HG03575 (cell line): Measurements from ENCODE around the gene PDE8A.
A peak's percentile ranks its signal among the peaks of the same experiment; 100 is the strongest.

Experiments used
- ATAC-seq: cut with Tn5 transposase; IDR thresholded peaks from one replicate; pipeline ENCODE4 v1.9.1; 2021; ENCODE audit not compliant: unreplicated experiment, insufficient number of reproducible peaks, low FRiP score; ENCODE audit errors: extremely low read depth

The PDE8A gene

GRCh38 chr15:84955089-84955848 lies 26.4 kb upstream of the PDE8A start:
- no peak for ATAC-seq

DNA sequence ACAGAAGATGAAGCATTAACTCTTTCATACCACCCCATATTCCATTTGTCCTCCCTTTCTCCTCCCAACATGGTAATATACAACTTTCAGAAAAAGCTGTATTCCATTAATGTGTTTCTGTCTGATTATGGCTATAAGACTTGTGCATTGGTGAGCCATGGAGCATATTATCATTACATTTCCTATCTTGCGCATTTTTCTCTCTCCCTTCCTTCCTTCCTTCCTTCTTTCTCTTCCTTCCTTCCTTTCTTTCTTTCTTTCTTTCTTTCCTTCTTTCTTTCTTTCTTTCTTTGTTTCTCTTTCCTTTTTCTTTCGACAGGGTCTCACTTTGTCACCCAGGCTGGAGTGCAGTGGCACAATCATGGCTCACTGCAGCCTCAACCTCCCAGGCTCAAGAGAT lies 25.5 kb upstream of the PDE8A start:
- ATAC-seq = no peak

- ATAC-seq = no peak
Measured at GRCh38 chr15:84960391-84961113, 21.1 kb upstream of the PDE8A start.

GRCh38 chr15:84961114-84961452 lies 20.6 kb upstream of the PDE8A start:
- ATAC-seq = no peak

GRCh38 chr15:84961707-84962106 lies 19.9 kb upstream of the PDE8A start:
- ATAC-seq = no peak

- no peak for ATAC-seq
Measured at GRCh38 chr15:84962955-84963354, 18.7 kb upstream of the PDE8A start.

DNA sequence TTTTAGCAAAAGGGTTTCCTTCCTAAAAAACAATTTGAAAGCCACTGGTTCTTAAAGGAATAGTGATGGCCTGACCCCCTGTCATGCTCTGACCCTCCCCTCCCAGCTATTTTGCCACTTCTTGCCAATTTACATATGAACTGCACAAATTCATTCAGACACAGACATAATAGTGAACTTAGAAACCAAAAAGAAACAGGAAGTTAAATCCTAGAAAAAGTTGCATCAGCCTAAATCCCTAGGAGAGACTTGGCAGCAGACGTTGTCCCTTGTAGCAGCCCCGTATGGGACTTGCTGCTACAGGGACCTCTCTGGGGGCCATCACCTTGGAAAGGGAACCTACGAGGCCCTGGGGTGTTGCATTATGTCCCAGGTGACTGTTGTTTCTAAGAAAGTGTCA lies 14.3 kb upstream of the PDE8A start:
- no peak for ATAC-seq

DNA sequence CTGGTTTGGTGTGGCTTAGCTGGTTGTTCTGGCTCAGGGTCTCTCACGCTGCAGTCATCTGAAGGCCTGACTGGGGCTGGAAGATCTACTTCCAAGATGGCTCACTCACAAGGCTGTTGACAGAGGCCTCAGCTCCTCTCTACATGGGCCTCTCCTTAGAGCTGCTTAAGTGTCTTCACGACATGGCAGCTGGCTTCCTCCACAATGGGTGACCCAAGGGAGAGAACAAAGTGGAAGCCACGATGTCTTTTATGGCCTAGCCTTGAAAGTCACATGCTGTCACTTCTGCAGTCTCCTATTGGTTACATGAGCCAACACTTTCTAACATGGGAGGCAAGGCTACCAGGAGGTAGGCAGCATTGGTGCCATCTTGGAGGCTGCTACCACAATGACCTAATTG lies 13.4 kb upstream of the PDE8A start:
- ATAC-seq = no peak

- no peak for ATAC-seq
Measured at GRCh38 chr15:84969257-84969656, 12.4 kb upstream of the PDE8A start.

DNA sequence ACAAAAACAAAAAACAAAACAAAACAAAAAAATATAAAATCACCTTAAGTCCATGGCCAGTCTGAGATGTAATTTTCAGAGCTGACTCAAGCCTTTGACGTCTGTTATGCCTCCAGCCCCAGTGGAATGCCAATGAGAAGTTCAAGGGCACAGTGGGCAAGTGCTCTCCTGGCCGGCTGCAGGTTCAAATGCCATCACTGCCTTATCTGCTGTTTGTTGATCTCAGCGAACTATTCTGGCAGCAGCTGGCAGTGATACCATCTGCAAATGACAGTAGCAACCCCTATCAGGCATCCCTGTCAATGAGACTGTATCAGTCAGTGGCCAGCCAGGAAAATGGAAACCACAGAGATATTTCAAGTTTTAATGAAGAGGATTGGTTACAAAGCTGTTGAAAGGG lies 10.8 kb upstream of the PDE8A start:
- ATAC-seq = no peak

GRCh38 chr15:84973492-84974460 lies 7.9 kb upstream of the PDE8A start:
- ATAC-seq = no peak

DNA sequence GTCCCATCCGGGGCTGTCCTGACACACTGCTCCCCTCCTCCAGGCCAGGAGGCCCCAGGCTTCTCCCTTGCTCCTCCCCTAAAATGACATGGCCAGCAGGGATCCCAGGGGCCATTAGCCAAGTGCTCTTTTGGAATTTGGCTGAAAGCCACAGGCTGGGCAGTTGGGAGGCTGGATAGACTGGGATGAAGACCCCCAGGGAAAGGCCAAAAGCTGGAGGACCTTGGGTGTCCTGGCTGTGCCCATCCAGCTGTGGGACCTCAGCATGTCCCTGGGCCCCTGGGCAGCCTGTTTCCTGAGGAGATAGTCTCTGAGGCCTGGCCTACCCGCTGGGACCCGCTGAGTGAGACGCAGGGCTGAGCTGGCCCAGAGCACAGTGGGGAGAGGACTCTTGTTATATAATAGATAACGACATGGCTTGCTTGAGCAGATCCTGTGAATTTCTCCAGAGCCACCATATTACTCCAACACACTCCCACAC lies 5.7 kb upstream of the PDE8A start:
- ATAC-seq = no peak

DNA sequence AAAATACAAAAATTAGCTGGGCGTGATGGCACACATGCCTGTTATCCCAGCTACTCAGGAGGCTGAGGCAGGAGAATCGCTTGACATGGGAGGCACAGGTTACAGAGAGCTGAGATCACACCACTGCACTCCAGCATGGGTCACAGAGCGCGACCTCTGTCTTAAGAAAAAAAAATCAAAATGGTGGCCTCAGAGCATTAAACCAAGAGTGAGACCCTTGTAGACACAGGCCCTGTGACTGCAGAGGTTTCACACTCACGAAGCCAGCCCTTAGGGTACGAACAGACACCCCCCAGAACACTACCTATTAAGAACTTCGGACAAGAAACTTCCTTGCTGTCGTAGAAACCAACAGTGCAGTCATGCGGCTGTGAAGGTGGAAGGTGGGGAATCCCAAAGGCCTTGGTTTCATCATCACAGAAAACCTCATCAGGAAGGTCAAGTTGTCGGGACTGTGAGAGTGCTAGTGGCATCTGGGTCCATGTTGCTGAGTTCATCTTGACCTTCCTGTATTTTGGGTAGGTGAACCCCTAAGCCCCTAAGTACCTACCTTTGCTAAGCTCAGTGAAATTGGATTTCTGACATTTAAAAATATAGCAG lies 4.8 kb upstream of the PDE8A start:
- ATAC-seq = no peak

DNA sequence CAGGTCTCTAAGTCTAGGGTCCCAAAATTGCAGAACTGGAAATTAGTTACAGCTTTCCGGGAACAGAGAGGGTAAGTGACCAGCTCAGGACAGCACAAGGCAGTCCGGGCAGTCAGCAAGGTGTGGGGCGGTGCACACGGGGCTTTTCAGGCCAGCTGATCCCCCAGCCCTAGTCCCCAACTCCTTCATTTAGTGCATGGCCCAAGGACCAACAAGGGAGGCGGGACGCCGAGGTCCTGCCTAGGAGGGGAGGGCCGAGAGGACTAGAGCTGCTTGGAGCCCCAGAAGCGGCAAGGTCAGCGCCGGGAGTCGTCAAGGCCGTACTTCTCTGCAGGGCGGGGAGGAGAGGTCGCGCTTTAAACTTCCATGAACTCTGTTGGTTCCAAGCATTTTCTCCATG lies 2.0 kb upstream of the PDE8A start:
- ATAC-seq = no peak

GRCh38 chr15:84980196-84981053 lies 1.2 kb upstream of the PDE8A start:
- ATAC-seq = peak; percentile 37

GRCh38 chr15:84981054-84981710 lies 474 bp upstream of the PDE8A start:
- ATAC-seq = peak; percentile 24

DNA sequence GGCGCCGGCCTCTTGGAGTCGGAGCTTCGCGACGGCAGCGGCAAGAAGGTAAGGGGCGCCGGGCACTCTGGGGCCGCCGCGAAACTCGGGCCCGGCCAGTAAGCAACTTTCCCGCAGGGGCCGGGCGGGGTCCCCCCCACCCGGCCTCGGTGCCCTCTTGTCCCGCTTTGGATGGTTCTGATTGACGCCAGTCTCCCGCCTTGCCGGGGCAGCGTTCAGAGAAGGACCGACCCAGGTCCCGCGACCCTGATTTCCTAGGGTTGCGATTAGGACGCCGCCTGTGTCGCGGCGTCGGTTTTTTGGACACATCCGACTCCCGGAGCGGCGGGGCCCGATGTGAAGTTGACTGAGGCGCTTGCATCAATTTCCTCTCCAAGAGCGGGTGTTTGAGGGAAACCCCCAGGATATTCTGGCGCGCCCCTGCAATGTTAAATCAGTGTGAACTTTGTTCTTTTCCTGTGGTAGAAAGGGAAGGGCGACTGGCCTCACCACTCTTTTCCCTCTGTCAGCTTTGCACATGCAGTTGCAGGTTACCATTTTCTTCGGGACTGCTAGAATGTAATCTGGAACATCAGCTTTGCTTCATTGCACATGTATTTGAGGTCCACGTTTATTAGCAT lies 755 bp downstream of the PDE8A start:
- no peak for ATAC-seq
